Measurements from ENCODE around the gene IL4.
A peak's percentile ranks its signal among the peaks of the same experiment; 100 is the strongest.

Gene IL4

GRCh38 chr5:132704875-132705274 is 31.1 kb downstream of the IL4 start:
- no peak for DNase-seq

- DNase-seq = no peak
These were observed 34.9 kb downstream of the IL4 start for GRCh38 chr5:132708645-132709044.

GRCh38 chr5:132714456-132715307 is 40.9 kb downstream of the IL4 start:
- peak in 1 of 2 donors; percentile 4 for DNase-seq

GRCh38 chr5:132718544-132719312 is 44.9 kb downstream of the IL4 start:
- DNase-seq = no peak

- no peak for DNase-seq
These were observed 52.0 kb downstream of the IL4 start for GRCh38 chr5:132725745-132726144.

GRCh38 chr5:132729896-132730295 is 56.1 kb downstream of the IL4 start:
- no peak for DNase-seq
